IPS-18a (cell line): ENCODE measurements around the gene STRN4.

ENCODE experiments used
- H3K27ac ChIP-seq: one replicate; pipeline ENCODE4 v1.5.1; 2013; ENCODE audit warnings: low read length
- H3K27me3 ChIP-seq: one replicate; pipeline ENCODE4 v1.6.1; 2013; ENCODE audit warnings: mild to moderate bottlenecking, low read length; ENCODE audit not compliant: control insufficient read depth, insufficient read depth
- H3K36me3 ChIP-seq: one replicate; pipeline ENCODE4 v1.6.1; 2013; ENCODE audit warnings: low read depth, low read length; ENCODE audit not compliant: control insufficient read depth
- H3K4me1 ChIP-seq: one replicate; pipeline ENCODE4 v1.6.1; 2013; ENCODE audit warnings: low read depth, low read length; ENCODE audit not compliant: control insufficient read depth
- H3K4me3 ChIP-seq: one replicate; pipeline ENCODE4 v1.5.1; 2013; ENCODE audit warnings: low read length
- H3K9ac ChIP-seq: one replicate; pipeline ENCODE4 v1.6.1; 2013; ENCODE audit warnings: mild to moderate bottlenecking, low read length, moderate library complexity
- H3K9me3 ChIP-seq: one replicate; pipeline ENCODE4 v1.6.1; 2013; ENCODE audit warnings: low read depth, low read length; ENCODE audit not compliant: control insufficient read depth

Gene STRN4

GRCh38 chr19:46746281-46747057 lies at the start of gene STRN4:
STRN4 (minus strand) TSS chr19:46746450; CDS start chr19:46746430, 20 bp downstream.
- peak within 1 kb of the TSS; percentile 85 for H3K9ac ChIP-seq
- no peaks in the 10 kb centered on the region for H3K27me3 ChIP-seq
- H3K9me3 ChIP-seq, result no peaks in the 10 kb centered on the region
- H3K36me3 ChIP-seq, result peaks cover 3% of the 10 kb centered on the region
- peaks cover 9% of the 10 kb centered on the region for H3K4me1 ChIP-seq
- H3K4me3 ChIP-seq, result peak within 1 kb of the TSS; percentile 94
- H3K27ac ChIP-seq, result peak within 1 kb of the TSS; percentile 72

- no peaks in the 10 kb centered on the region for H3K4me1 ChIP-seq
- H3K27me3 ChIP-seq, result peaks cover 3% of the 10 kb centered on the region
- H3K36me3 ChIP-seq, result no peaks in the 10 kb centered on the region
- H3K27ac ChIP-seq, result no peak overlapping the region
- no peaks in the 10 kb centered on the region for H3K9me3 ChIP-seq
- no peak overlapping the region for H3K9ac ChIP-seq
- no peak overlapping the region for H3K4me3 ChIP-seq
Observed at GRCh38 chr19:46791944-46792343, 45.7 kb upstream of the STRN4 start.

- Histone ChIP-seq H3K27ac (no peak overlapping the region), H3K36me3 (peaks cover 4% of the 10 kb centered on the region), H3K9me3 (no peaks in the 10 kb centered on the region), H3K4me1 (peaks cover 3% of the 10 kb centered on the region), H3K27me3 (peaks cover 3% of the 10 kb centered on the region), H3K4me3 (no peak overlapping the region), H3K9ac (no peak overlapping the region)
Observed at GRCh38 chr19:46789371-46789770, 43.1 kb upstream of the STRN4 start.

- no peaks in the 10 kb centered on the region for H3K9me3 ChIP-seq
- H3K9ac ChIP-seq, result no peak overlapping the region
- H3K27ac ChIP-seq, result no peak overlapping the region
- H3K4me1 ChIP-seq, result peaks cover 7% of the 10 kb centered on the region
- peaks cover 3% of the 10 kb centered on the region for H3K27me3 ChIP-seq
- peak overlapping the region; percentile 14 for H3K4me3 ChIP-seq
- peaks cover 7% of the 10 kb centered on the region for H3K36me3 ChIP-seq
Observed at GRCh38 chr19:46788968-46789338, 42.7 kb upstream of the STRN4 start.

GRCh38 chr19:46788262-46788967 lies 42.2 kb upstream of the STRN4 start, which contains the start of gene SLC1A5:
SLC1A5 (minus strand) TSS chr19:46788594; CDS start chr19:46787965, 629 bp downstream.
- Histone ChIP-seq H3K36me3 (peaks cover 12% of the 10 kb centered on the region), H3K9ac (peak within 1 kb of the TSS; percentile 98), H3K27me3 (peaks cover 3% of the 10 kb centered on the region), H3K4me3 (peak within 1 kb of the TSS; percentile 85), H3K27ac (peak within 1 kb of the TSS; percentile 69), H3K4me1 (peaks cover 12% of the 10 kb centered on the region), H3K9me3 (no peaks in the 10 kb centered on the region)

- H3K4me3 ChIP-seq, result peak overlapping the region; percentile 85
- H3K27ac ChIP-seq, result peak overlapping the region; percentile 69
- peaks cover 12% of the 10 kb centered on the region for H3K4me1 ChIP-seq
- H3K9me3 ChIP-seq, result no peaks in the 10 kb centered on the region
- peaks cover 3% of the 10 kb centered on the region for H3K27me3 ChIP-seq
- peaks cover 20% of the 10 kb centered on the region for H3K36me3 ChIP-seq
- peak overlapping the region; percentile 98 for H3K9ac ChIP-seq
Observed at GRCh38 chr19:46787331-46788261, 41.3 kb upstream of the STRN4 start.

GRCh38 chr19:46787040-46787330 lies 40.7 kb upstream of the STRN4 start:
- peak overlapping the region; percentile 98 for H3K9ac ChIP-seq
- H3K9me3 ChIP-seq, result no peaks in the 10 kb centered on the region
- H3K4me1 ChIP-seq, result peaks cover 12% of the 10 kb centered on the region
- peak overlapping the region; percentile 85 for H3K4me3 ChIP-seq
- H3K27me3 ChIP-seq, result peaks cover 3% of the 10 kb centered on the region
- peaks cover 25% of the 10 kb centered on the region for H3K36me3 ChIP-seq
- H3K27ac ChIP-seq, result peak overlapping the region; percentile 69

- peaks cover 12% of the 10 kb centered on the region for H3K4me1 ChIP-seq
- H3K27me3 ChIP-seq, result peaks cover 3% of the 10 kb centered on the region
- no peaks in the 10 kb centered on the region for H3K9me3 ChIP-seq
- H3K27ac ChIP-seq, result peak overlapping the region; percentile 69
- H3K9ac ChIP-seq, result peak overlapping the region; percentile 98
- peak overlapping the region; percentile 85 for H3K4me3 ChIP-seq
- H3K36me3 ChIP-seq, result peaks cover 30% of the 10 kb centered on the region
Observed at GRCh38 chr19:46786236-46787039, 40.2 kb upstream of the STRN4 start.

- Histone ChIP-seq H3K4me1 (peaks cover 12% of the 10 kb centered on the region), H3K27me3 (peaks cover 3% of the 10 kb centered on the region), H3K27ac (peak overlapping the region; percentile 69), H3K9me3 (no peaks in the 10 kb centered on the region), H3K4me3 (peak overlapping the region; percentile 85), H3K9ac (peak overlapping the region; percentile 98), H3K36me3 (peaks cover 34% of the 10 kb centered on the region)
Observed at GRCh38 chr19:46785980-46786235, 39.7 kb upstream of the STRN4 start.

- H3K9ac ChIP-seq, result peak overlapping the region; percentile 98
- H3K27ac ChIP-seq, result peak overlapping the region; percentile 87
- H3K4me3 ChIP-seq, result peak overlapping the region; percentile 85
- peaks cover 3% of the 10 kb centered on the region for H3K27me3 ChIP-seq
- no peaks in the 10 kb centered on the region for H3K9me3 ChIP-seq
- peaks cover 12% of the 10 kb centered on the region for H3K4me1 ChIP-seq
- peaks cover 39% of the 10 kb centered on the region for H3K36me3 ChIP-seq
Observed at GRCh38 chr19:46785054-46785979, 39.1 kb upstream of the STRN4 start.
